HL-60 (cell line): ENCODE results near the gene FFAR2.

Source experiments
- DNase-seq, 2 experiments: peaks; one replicate each; pipeline ENCODE4 v3.0.0-alpha.2; 2010 to 2020; ENCODE audit warnings: low read depth in 1 of 2, low spot score in 1 of 2
- H3K27ac ChIP-seq: fragments of 250-450 bp; sonication (Bioruptor Pico); replicated peaks from 2 replicates; pipeline ENCODE4 v1.5.1; 2020; ENCODE audit warnings: mild to moderate bottlenecking, moderate library complexity
- H3K27me3 ChIP-seq: fragments of 250-450 bp; sonication (Bioruptor Pico); 2 replicates; pipeline ENCODE4 v1.5.1; 2021; ENCODE audit warnings: mild to moderate bottlenecking, moderate library complexity; ENCODE audit not compliant: insufficient read depth, poor library complexity, severe bottlenecking
- H3K4me3 ChIP-seq: replicated peaks from 2 replicates; pipeline ENCODE4 v1.5.1; 2011; ENCODE audit warnings: mild to moderate bottlenecking, control low read depth, low read length; ENCODE audit not compliant: insufficient read depth
- CTCF ChIP-seq: IDR thresholded peaks from one replicate; pipeline ENCODE4 v1.5.1; 2011; ENCODE audit warnings: low read length, control low read depth, inconsistent platforms; ENCODE audit not compliant: insufficient read depth
- GABPA ChIP-seq: IDR thresholded peaks from 2 replicates; pipeline ENCODE4 v1.6.1; 2012; ENCODE audit warnings: low read depth
- POLR2AphosphoS5 ChIP-seq: IDR thresholded peaks from 2 replicates; pipeline ENCODE4 v1.6.1; 2012; ENCODE audit warnings: low read depth
- REST ChIP-seq: IDR thresholded peaks from 2 replicates; pipeline ENCODE4 v1.6.1; 2012; ENCODE audit warnings: low read depth; ENCODE audit not compliant: insufficient replicate concordance
- SPI1 ChIP-seq: IDR thresholded peaks from 2 replicates; pipeline ENCODE4 v1.6.1; 2012; ENCODE audit warnings: low read depth, mild to moderate bottlenecking, borderline replicate concordance

The FFAR2 gene

GRCh38 chr19:35432911-35433310 lies 15.1 kb upstream of the FFAR2 start:
- no peak overlapping the region for H3K4me3 ChIP-seq
- no peak for DNase-seq
- no peaks in the 10 kb centered on the region for H3K27me3 ChIP-seq
- no peak overlapping the region for H3K27ac ChIP-seq
- TF ChIP-seq GABPA: no peak
- no peak for TF ChIP-seq SPI1
- no peak for TF ChIP-seq CTCF
- TF ChIP-seq POLR2AphosphoS5: no peak

- DNase-seq: no peak
- H3K4me3 ChIP-seq: no peak overlapping the region
- TF ChIP-seq CTCF: no peak
- no peak for TF ChIP-seq REST
- no peak for TF ChIP-seq POLR2AphosphoS5
- TF ChIP-seq GABPA: no peak
- no peak for TF ChIP-seq SPI1
- H3K27me3 ChIP-seq: no peaks in the 10 kb centered on the region
- no peak overlapping the region for H3K27ac ChIP-seq
Observed at GRCh38 chr19:35433448-35433847, 14.6 kb upstream of the FFAR2 start.

- no peak for TF ChIP-seq CTCF
- peak overlapping the region; percentile 7; the same call in 1 of the 2 replicates for H3K27ac ChIP-seq
- H3K27me3 ChIP-seq: no peaks in the 10 kb centered on the region
- H3K4me3 ChIP-seq: no peak overlapping the region
- DNase-seq: no peak
Observed at GRCh38 chr19:35435896-35436295, 12.2 kb upstream of the FFAR2 start.

DNA sequence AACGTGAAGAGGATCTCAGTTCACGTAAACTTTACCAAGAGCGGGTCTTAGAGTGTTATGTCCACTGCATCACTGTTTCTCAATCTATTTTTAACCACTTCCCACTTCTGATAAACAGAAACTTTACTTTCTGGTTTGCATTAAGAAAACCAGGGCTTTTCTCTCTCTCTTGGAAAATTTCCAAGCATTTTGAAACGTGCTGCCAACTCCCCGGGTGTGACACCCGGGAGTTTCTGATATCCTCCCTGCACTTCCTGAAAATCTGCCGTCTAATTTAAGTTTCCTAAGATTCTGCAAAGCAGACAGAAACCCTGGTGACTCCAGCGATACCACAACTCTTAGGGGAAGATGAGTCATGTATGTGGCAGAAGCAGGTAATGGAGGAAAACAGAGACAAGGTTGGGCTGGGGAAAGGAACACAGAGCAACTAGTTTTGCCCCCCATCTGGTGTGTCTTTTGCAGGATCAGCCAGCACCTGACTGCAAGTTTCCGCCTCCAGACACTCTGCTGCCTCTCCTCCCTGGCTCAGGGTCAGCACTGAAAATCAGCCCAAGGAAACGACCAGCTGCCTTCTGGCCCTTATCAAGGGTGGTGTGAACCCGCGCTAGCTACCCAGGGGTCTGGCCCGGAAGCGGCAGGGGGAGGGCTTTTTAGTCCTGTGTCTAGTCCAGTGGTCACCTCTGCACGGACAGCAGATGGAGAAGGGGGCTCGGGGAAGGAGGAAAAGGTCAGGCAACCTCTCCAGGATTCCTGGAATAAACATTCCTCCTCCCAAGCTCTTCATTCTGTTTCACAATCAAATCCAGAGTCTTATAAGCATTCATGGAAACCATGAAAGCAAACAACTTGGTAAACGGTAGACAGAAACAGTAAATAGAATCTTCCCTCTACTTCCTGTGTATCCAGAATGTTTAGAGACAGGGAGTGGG lies 11.3 kb upstream of the FFAR2 start:
- no peak overlapping the region for H3K4me3 ChIP-seq
- peak overlapping the region; percentile 29 for H3K27ac ChIP-seq
- no peaks in the 10 kb centered on the region for H3K27me3 ChIP-seq
- peak; percentile 81 to 86 for DNase-seq
- TF ChIP-seq GABPA: 0 out of 2 replicates have a peak, but pooled peaks have one; percentile 9
- peak; percentile 87 for TF ChIP-seq SPI1
- TF ChIP-seq CTCF: no peak
- peak; percentile 76; the same call in 1 of the 2 replicates for TF ChIP-seq POLR2AphosphoS5
- TF ChIP-seq REST: no peak
